Measurements from ENCODE around the gene RCHY1.

RCHY1 gene

DNA sequence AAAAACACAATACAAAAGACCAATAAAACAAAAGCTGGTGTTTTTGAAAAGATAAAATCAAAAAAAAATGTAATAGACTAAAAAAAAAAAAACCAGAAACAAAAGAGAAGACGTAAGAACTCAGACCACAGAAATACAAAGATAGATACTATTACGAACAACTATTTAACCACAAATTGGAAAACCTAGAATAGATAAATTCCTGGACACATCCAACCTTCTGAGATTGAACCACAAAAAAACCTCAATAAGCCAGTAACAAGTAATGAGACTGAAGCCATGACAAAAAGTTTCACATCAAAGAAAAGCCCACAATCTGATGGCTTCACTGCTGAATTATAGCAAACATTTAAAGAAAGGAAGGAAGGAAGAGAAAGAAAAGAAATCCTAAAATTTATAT lies 16.2 kb downstream of the RCHY1 start:
- DNase-seq (ENCODE audit: low read depth), result no peak
- H3K4me3 ChIP-seq (ENCODE audit: control insufficient read depth, low read depth, low read length), result no peak overlapping the region
- TF ChIP-seq, protein P1, sequence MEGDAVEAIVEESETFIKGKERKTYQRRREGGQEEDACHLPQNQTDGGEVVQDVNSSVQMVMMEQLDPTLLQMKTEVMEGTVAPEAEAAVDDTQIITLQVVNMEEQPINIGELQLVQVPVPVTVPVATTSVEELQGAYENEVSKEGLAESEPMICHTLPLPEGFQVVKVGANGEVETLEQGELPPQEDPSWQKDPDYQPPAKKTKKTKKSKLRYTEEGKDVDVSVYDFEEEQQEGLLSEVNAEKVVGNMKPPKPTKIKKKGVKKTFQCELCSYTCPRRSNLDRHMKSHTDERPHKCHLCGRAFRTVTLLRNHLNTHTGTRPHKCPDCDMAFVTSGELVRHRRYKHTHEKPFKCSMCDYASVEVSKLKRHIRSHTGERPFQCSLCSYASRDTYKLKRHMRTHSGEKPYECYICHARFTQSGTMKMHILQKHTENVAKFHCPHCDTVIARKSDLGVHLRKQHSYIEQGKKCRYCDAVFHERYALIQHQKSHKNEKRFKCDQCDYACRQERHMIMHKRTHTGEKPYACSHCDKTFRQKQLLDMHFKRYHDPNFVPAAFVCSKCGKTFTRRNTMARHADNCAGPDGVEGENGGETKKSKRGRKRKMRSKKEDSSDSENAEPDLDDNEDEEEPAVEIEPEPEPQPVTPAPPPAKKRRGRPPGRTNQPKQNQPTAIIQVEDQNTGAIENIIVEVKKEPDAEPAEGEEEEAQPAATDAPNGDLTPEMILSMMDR (conservative IDR thresholded peaks at IDR 0.05; ENCODE audit: control insufficient read depth, insufficient read depth, low read depth, low read length), result no peak

DNA sequence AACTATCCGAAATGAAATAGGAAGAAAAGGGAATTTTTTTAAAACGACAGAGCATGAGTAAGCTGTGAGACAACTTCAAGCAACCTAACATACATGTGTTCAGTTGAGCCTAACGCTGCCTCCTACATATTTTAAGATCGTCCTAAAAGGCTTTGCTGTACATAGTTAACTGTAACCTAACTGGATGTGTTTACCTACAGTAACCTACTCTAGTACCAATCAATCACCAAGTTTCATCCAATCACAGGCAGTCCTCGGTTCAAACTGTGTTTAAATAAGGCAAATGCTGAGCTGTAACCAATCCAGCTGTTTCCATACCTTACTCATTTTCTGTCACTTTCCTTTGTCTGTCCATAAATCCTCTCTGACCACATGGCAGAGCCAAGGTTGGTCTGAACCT lies 17.1 kb downstream of the RCHY1 start:
- TF ChIP-seq, protein P1 (conservative IDR thresholded peaks at IDR 0.05; ENCODE audit: control insufficient read depth, insufficient read depth, low read depth, low read length), result no peak
- no peak overlapping the region for H3K4me3 ChIP-seq (ENCODE audit: control insufficient read depth, low read depth, low read length)
- DNase-seq (ENCODE audit: low read depth), result peak; percentile 62

DNA sequence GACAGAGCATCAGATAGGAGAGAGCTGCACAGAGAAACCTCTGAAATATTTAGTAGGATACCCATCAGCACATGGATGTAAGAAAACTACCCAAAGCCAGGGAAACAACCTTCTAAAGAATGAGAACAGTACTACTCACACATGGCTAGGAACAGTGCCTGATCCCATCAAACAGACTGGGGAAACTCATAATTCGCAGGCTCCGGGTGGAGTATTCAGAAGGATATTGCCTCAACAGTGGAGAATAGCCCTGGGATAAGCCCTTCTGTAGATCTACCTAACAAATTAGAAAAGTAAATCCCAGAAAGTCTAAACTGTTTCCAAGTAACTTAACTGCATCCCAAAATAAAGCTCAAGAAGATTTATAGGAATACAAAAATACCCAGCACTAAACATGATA lies 17.8 kb downstream of the RCHY1 start:
- TF ChIP-seq, protein P1 (conservative IDR thresholded peaks at IDR 0.05; ENCODE audit: control insufficient read depth, insufficient read depth, low read depth, low read length), result no peak

DNA sequence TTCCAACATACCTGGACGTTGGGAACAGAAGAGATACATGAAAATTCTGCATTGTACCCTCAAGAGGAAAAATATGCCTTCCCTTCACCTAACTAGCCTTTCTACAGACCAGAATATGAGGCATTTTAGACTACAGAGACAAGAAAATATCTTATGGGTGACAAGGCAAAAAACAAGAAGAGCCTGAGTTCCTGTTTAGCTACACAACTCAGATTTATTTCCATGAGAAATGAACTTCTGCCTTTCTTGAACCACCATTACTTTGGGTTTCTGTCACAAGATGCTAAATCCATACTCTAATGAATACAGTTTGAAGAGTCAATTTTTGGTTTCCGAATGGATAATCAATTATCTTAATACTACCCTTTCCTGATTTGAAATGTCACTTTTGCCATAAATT lies 18.7 kb downstream of the RCHY1 start:
- TF ChIP-seq, protein P1 (conservative IDR thresholded peaks at IDR 0.05; ENCODE audit: control insufficient read depth, insufficient read depth, low read depth, low read length), result no peak
- no peak for DNase-seq (ENCODE audit: low read depth)

More for the DNA sequence above, 17.8 kb downstream of the RCHY1 start:
- no peak for DNase-seq (ENCODE audit: low read depth)
- no peak overlapping the region for H3K4me3 ChIP-seq (ENCODE audit: control insufficient read depth, low read depth, low read length)

DNA sequence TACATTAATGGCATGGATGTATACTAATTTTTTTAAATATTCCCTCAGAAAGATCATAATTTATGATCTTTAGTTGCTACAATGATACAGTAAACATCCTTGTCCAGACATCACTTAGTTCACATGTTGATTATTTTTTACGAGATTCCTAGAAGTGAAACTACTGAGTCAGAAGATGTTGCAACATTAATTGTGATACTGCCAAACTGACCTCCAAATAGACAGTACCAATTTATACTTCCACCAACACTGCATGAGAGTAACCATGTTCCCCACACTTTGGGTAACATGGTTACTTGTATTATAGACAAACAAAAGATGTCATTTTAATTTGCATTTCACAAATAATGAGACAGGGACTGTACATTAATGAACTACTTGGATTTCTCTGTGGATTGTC lies 19.6 kb downstream of the RCHY1 start:
- DNase-seq (ENCODE audit: low read depth), result peak; percentile 91
- TF ChIP-seq, protein P1 (conservative IDR thresholded peaks at IDR 0.05; ENCODE audit: control insufficient read depth, insufficient read depth, low read depth, low read length), result no peak
- H3K4me3 ChIP-seq (ENCODE audit: control insufficient read depth, low read depth, low read length), result no peak overlapping the region

More for the DNA sequence above, 18.7 kb downstream of the RCHY1 start:
- no peak overlapping the region for H3K4me3 ChIP-seq (ENCODE audit: control insufficient read depth, low read depth, low read length)

DNA sequence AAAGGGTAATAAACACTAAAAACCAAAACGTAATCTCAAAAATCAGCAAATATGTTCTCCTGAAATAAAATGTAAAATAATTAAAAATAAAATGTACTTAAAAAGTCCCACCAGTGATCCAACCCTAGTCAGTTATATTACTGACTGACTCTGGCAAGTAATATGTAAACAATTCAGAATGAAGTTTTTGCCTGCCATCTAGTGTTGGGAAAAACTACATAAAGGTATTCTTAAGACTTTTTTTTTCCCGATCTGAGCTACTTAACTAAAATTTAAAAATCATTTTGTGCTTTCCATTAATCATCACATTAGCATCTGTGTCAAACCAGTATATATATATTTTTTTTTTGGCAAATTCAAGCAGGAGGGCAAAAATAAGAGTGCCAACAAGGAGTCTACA lies 24.0 kb downstream of the RCHY1 start:
- TF ChIP-seq, protein P1 (conservative IDR thresholded peaks at IDR 0.05; ENCODE audit: control insufficient read depth, insufficient read depth, low read depth, low read length), result peak; percentile 31
- peak; percentile 56 for DNase-seq (ENCODE audit: low read depth)
- H3K4me3 ChIP-seq (ENCODE audit: control insufficient read depth, low read depth, low read length), result no peak overlapping the region

DNA sequence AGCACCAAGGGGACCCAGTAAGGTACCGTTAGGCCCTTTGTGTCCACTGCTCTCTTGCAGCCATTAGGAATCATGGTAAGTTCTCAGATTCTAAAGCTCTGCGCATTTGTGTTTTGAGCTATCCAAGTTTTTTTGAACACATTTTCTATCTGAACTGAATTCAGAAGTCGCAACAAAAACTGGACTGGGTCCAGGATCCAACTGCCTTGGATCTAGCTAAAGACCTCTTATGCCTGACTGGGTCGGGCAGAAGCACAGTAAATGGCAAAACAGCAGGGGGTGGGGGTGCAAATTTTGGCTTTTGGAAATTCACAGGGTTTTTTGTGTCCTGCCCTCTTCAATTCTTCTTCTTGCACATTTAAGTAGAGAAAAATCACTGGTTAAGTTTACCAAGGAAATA lies 30.0 kb downstream of the RCHY1 start:
- TF ChIP-seq, protein P1 (conservative IDR thresholded peaks at IDR 0.05; ENCODE audit: control insufficient read depth, insufficient read depth, low read depth, low read length), result no peak
- DNase-seq (ENCODE audit: low read depth), result no peak

More for the DNA sequence above, 30.0 kb downstream of the RCHY1 start:
- H3K4me3 ChIP-seq (ENCODE audit: control insufficient read depth, low read depth, low read length), result no peak overlapping the region
